Neural cell (in vitro differentiated cells): Measurements from ENCODE around the gene FCGR2B. TPM values are rescaled to one million over a fixed set of nuclear protein-coding genes. Genes with fewer than 3 reads are reported as not detected.
"Not testable (repeated sequence)": the region's sequence is repeated elsewhere in the genome, so short reads cannot be mapped to it uniquely, and the experiment has no call there.

Source experiments
- H2AFZ ChIP-seq: fragments of 200-600, 300-800 bp; sonication (generic), shearing (Covaris generic); 2 replicates; pipeline ENCODE4 v1.6.0; 2014; ENCODE audit warnings: low read depth, mild to moderate bottlenecking, antibody characterized with exemption, low read length, moderate library complexity
- H3F3A ChIP-seq: fragments of 200-600 bp; shearing (Covaris generic); 2 replicates; pipeline ENCODE4 v1.6.1; 2016; ENCODE audit warnings: mild to moderate bottlenecking, moderate library complexity, mixed read lengths, antibody characterized with exemption, low read length; ENCODE audit not compliant: insufficient read depth, poor library complexity, severe bottlenecking
- H3K27ac ChIP-seq: fragments of 200-600, 300-800 bp; sonication (generic), shearing (Covaris generic); 2 replicates; pipeline ENCODE4 v1.5.1; 2014; ENCODE audit warnings: mild to moderate bottlenecking, low read length, moderate library complexity
- H3K27me3 ChIP-seq: fragments of 300-800, 200-600 bp; sonication (generic), shearing (Covaris generic); 2 replicates; pipeline ENCODE4 v1.6.0; 2014; ENCODE audit warnings: mild to moderate bottlenecking, low read depth, low read length, moderate library complexity; ENCODE audit not compliant: insufficient read depth
- H3K36me3 ChIP-seq: fragments of 300-800, 200-600 bp; sonication (generic), shearing (Covaris generic); 2 replicates; pipeline ENCODE4 v1.5.1; 2014; ENCODE audit warnings: mild to moderate bottlenecking, antibody characterized with exemption, low read length, moderate library complexity; ENCODE audit not compliant: insufficient read depth
- H3K4me2 ChIP-seq: fragments of 300-800, 200-600 bp; sonication (generic), shearing (Covaris generic); 2 replicates; pipeline ENCODE4 v1.6.0; 2014; ENCODE audit warnings: mild to moderate bottlenecking, low read length
- H3K4me3 ChIP-seq: fragments of 300-800, 200-600 bp; sonication (generic), shearing (Covaris generic); 2 replicates; pipeline ENCODE4 v1.5.1; 2014; ENCODE audit warnings: mild to moderate bottlenecking, low read length, moderate library complexity
- H3K79me2 ChIP-seq: fragments of 200-600 bp; shearing (Covaris generic); replicated peaks from 2 replicates; pipeline ENCODE4 v1.6.0; 2014; ENCODE audit warnings: mild to moderate bottlenecking, low read length, moderate library complexity; ENCODE audit not compliant: insufficient read depth
- H3K9ac ChIP-seq: fragments of 300-800, 200-600 bp; sonication (generic), shearing (Covaris generic); 2 replicates; pipeline ENCODE4 v1.6.1; 2016; ENCODE audit warnings: mild to moderate bottlenecking, low read length, mixed read lengths
- H3K9me2 ChIP-seq: fragments of 200-600 bp; shearing (Covaris generic); 2 replicates; pipeline ENCODE4 v1.6.1; 2016; ENCODE audit warnings: mild to moderate bottlenecking, low read length, mixed read lengths; ENCODE audit not compliant: insufficient read depth
- H3K9me3 ChIP-seq: fragments of 200-600, 300-800 bp; sonication (generic), shearing (Covaris generic); 2 replicates; pipeline ENCODE4 v1.6.1; 2016; ENCODE audit warnings: mild to moderate bottlenecking, mixed run types, low read length, moderate library complexity, mixed read lengths
- H4K20me1 ChIP-seq: fragments of 200-600 bp; shearing (Covaris generic); 2 replicates; pipeline ENCODE4 v1.6.1; 2016; ENCODE audit warnings: mild to moderate bottlenecking, mixed run types; ENCODE audit not compliant: insufficient read depth
- SMC3 ChIP-seq: fragments of 450-650 bp; conservative IDR thresholded peaks from 2 replicates; pipeline ENCODE4 v1.6.1; 2014; ENCODE audit warnings: antibody characterized with exemption, mild to moderate bottlenecking, moderate library complexity; ENCODE audit not compliant: poor library complexity
- polyA minus RNA-seq: library from RNA; depleted of rRNA, polyadenylated mRNA; stranded (reverse); fragments of >200 nt; gene quantifications from 2 replicates; pipeline ENCODE4 v1.2.3, GENCODE V29; 2014
- polyA plus RNA-seq: library from polyadenylated mRNA; depleted of rRNA; stranded (reverse); fragments of >200 nt; gene quantifications from 2 replicates; pipeline ENCODE4 v1.2.3, GENCODE V29; 2014

The FCGR2B gene
- polyA plus RNA-seq (not detected in 2 replicates), polyA minus RNA-seq (not detected in 2 replicates)

GRCh38 chr1:161662684-161663339 lies at the start of gene FCGR2B:
Gene FCGR2B, plus strand, starts transcription at chr1:161663143. Its CDS starts 99 bp downstream, at chr1:161663242.
- H3K9me2 ChIP-seq, H3K9me3 ChIP-seq, H3K4me2 ChIP-seq, H3F3A ChIP-seq, H3K4me3 ChIP-seq, H3K27me3 ChIP-seq, H2AFZ ChIP-seq, H3K36me3 ChIP-seq, H3K9ac ChIP-seq, H4K20me1 ChIP-seq, H3K79me2 ChIP-seq, H3K27ac ChIP-seq: not testable (repeated sequence)

GRCh38 chr1:161616417-161616816 lies 46.5 kb upstream of the FCGR2B start:
- not testable (repeated sequence) for H3K9me2 ChIP-seq, H3K9ac ChIP-seq

DNA sequence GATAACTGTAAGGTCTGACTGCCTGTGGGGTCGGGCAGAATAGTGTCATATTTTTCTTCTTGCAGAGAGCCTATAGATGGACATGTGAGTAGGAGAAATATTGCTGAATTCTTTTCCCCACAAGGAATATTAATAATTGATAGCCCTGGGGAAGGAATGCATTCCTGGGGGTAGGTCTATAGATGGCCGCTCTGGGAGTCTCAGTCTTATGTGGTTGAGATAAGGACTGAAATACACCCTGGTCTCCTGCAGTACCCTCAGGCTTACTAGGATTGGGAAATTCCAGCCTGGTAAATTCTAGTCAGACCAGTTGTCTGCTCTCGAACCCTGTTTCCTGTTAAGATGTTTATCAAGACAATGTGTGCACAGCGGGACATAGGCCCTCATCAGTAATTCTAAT lies 44.4 kb upstream of the FCGR2B start:
- not testable (repeated sequence) for H3K4me3 ChIP-seq, H3K4me2 ChIP-seq, H3K79me2 ChIP-seq, H3K9me2 ChIP-seq, H2AFZ ChIP-seq, H3K36me3 ChIP-seq, H3K9ac ChIP-seq, H4K20me1 ChIP-seq, H3F3A ChIP-seq, H3K27ac ChIP-seq, H3K9me3 ChIP-seq
- peaks cover 21% of the 10 kb centered on the region for H3K27me3 ChIP-seq

More at GRCh38 chr1:161616417-161616816, 46.5 kb upstream of the FCGR2B start:
- not testable (repeated sequence) for H2AFZ ChIP-seq, H3K4me3 ChIP-seq, H3F3A ChIP-seq, H3K27me3 ChIP-seq, H3K79me2 ChIP-seq, H4K20me1 ChIP-seq, H3K36me3 ChIP-seq, H3K27ac ChIP-seq, H3K9me3 ChIP-seq, H3K4me2 ChIP-seq

DNA sequence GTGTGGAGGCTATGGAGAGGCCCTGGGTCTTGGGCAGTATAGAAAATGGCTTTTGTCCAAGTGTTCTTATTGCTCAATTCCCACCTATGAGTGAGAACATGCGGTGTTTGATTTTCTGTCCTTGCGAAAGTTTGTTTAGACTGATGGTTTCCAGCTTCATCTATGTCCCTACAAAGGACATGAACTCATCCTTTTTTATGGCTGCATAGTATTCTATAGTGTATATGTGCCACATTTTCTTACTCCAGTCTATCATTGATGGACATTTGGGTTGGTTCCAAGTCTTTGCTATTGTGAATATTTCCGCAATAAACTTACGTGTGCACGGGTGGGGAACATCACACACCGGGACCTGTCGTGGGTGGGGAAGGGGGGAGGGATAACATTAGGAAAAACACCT lies 42.5 kb upstream of the FCGR2B start:
- not testable (repeated sequence) for H3K9me3 ChIP-seq, H3F3A ChIP-seq, H3K27ac ChIP-seq, H3K9me2 ChIP-seq, H3K79me2 ChIP-seq, H4K20me1 ChIP-seq, H3K36me3 ChIP-seq, H2AFZ ChIP-seq, H3K4me2 ChIP-seq, H3K4me3 ChIP-seq, H3K9ac ChIP-seq
- peaks cover 22% of the 10 kb centered on the region for H3K27me3 ChIP-seq

- not testable (repeated sequence) for H3K9ac ChIP-seq
- peak; percentile 15 for TF ChIP-seq SMC3
Observed at GRCh38 chr1:161621181-161622000, 41.6 kb upstream of the FCGR2B start.

DNA sequence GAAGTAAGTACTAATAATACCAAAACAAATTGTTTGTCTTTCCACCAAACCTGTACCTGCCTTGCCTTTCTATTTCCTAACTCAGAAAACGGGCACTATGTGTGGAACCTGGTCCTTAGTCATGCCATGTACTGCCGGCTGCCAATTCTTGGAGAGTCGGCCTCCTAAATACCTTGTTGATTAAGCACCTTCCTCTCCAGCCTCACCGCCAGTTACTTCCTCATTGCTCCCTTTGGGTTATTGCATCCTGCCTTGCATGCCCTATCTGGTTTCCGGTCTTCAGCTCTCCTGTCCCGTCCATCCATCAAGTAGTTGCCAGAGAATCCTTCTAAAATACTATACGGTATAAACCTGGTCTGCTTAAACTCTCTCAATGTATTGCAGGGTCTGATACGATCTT lies 40.9 kb upstream of the FCGR2B start:
- Histone ChIP-seq H3K27me3 (peaks cover 22% of the 10 kb centered on the region), H3K4me3 (peak overlapping the region; percentile 65)
- H3K27ac ChIP-seq, H3F3A ChIP-seq, H3K9me2 ChIP-seq, H3K9me3 ChIP-seq, H3K36me3 ChIP-seq, H2AFZ ChIP-seq, H3K4me2 ChIP-seq, H4K20me1 ChIP-seq, H3K9ac ChIP-seq, H3K79me2 ChIP-seq: not testable (repeated sequence)

More at GRCh38 chr1:161621181-161622000, 41.6 kb upstream of the FCGR2B start:
- not testable (repeated sequence) for H3K9me2 ChIP-seq, H3K4me2 ChIP-seq, H3K36me3 ChIP-seq, H4K20me1 ChIP-seq, H3F3A ChIP-seq, H2AFZ ChIP-seq, H3K27ac ChIP-seq, H3K79me2 ChIP-seq, H3K9me3 ChIP-seq
- Histone ChIP-seq H3K27me3 (peaks cover 22% of the 10 kb centered on the region), H3K4me3 (peak overlapping the region; percentile 65)

- H3K36me3 ChIP-seq, H3K9me2 ChIP-seq, H4K20me1 ChIP-seq, H2AFZ ChIP-seq, H3K4me2 ChIP-seq, H3K9me3 ChIP-seq, H3K9ac ChIP-seq, H3K79me2 ChIP-seq, H3K27ac ChIP-seq, H3K4me3 ChIP-seq, H3F3A ChIP-seq: not testable (repeated sequence)
- peaks cover 22% of the 10 kb centered on the region for H3K27me3 ChIP-seq
Observed at GRCh38 chr1:161623401-161624051, 39.4 kb upstream of the FCGR2B start.
